Measurements from ENCODE around the gene SEPHS1. TPM values are rescaled to one million over a fixed set of nuclear protein-coding genes. Genes with fewer than 3 reads are reported as not detected.

The SEPHS1 gene
- total RNA-seq, 1 experiment from 2014 or later: 139 TPM

- Histone ChIP-seq H3K4me1 (no peaks in the 10 kb centered on the region), H3K4me3 (ENCODE audit: low read depth, low read length) (no peak overlapping the region), H3K27me3 (replicated peaks; ENCODE audit: control insufficient read depth, insufficient read depth, low read length) (no peaks in the 10 kb centered on the region), H3K9me3 (no peaks in the 10 kb centered on the region), H3K36me3 (ENCODE audit: control insufficient read depth, insufficient read depth, low read length) (peaks cover 5% of the 10 kb centered on the region; the same call in 1 of the 2 replicates)
- no peaks in the 10 kb centered on the region for H3K27me3 Mint-ChIP-seq (ENCODE audit: insufficient read depth, unreplicated experiment)
- no peaks in the 10 kb centered on the region for H3K9me3 Mint-ChIP-seq (ENCODE audit: unreplicated experiment)
- no peak overlapping the region for H3K27ac Mint-ChIP-seq (ENCODE audit: unreplicated experiment)
- no TSS peak for BruUV-seq (replicated peaks)
- POLR2A ChIA-PET: no interaction called here
- peaks cover 78% of the 10 kb centered on the region for H3K36me3 Mint-ChIP-seq (ENCODE audit: insufficient read depth, unreplicated experiment)
- DNase-seq: no peak
- H3K4me3 Mint-ChIP-seq (ENCODE audit: unreplicated experiment): no peak overlapping the region
- CTCF ChIA-PET: no interaction called here
- intact Hi-C loops (cut with micrococcal nuclease; ENCODE audit: unreplicated experiment): no loop called here
- H3K4me1 Mint-ChIP-seq (ENCODE audit: low read depth, unreplicated experiment): peaks cover 14% of the 10 kb centered on the region
- no peak for TF ChIP-seq CTCF (IDR thresholded peaks at IDR 0.05; ENCODE audit: insufficient read depth in 1 of 2, low read depth in 1 of 2, low read length in 1 of 2, severe bottlenecking in 1 of 2, unreplicated experiment in 1 of 2)
Observed at GRCh38 chr10:13338390-13339110, 9.5 kb downstream of the SEPHS1 start.

GRCh38 chr10:13337827-13338196, 10.3 kb downstream of the SEPHS1 start:
- Histone ChIP-seq H3K4me3 (ENCODE audit: low read depth, low read length) (no peak overlapping the region), H3K9me3 (no peaks in the 10 kb centered on the region), H3K4me1 (no peaks in the 10 kb centered on the region), H3K36me3 (ENCODE audit: control insufficient read depth, insufficient read depth, low read length) (peaks cover 4% of the 10 kb centered on the region; the same call in 1 of the 2 replicates), H3K27me3 (replicated peaks; ENCODE audit: control insufficient read depth, insufficient read depth, low read length) (no peaks in the 10 kb centered on the region)
- no peak overlapping the region for H3K27ac Mint-ChIP-seq (ENCODE audit: unreplicated experiment)
- POLR2A ChIA-PET: no interaction called here
- peaks cover 14% of the 10 kb centered on the region for H3K4me1 Mint-ChIP-seq (ENCODE audit: low read depth, unreplicated experiment)
- DNase-seq: no peak
- no TSS peak for BruUV-seq (replicated peaks)
- intact Hi-C loops (cut with micrococcal nuclease; ENCODE audit: unreplicated experiment): no loop called here
- CTCF ChIA-PET: no interaction called here
- no peak overlapping the region for H3K4me3 Mint-ChIP-seq (ENCODE audit: unreplicated experiment)
- H3K27me3 Mint-ChIP-seq (ENCODE audit: insufficient read depth, unreplicated experiment): no peaks in the 10 kb centered on the region
- no peaks in the 10 kb centered on the region for H3K9me3 Mint-ChIP-seq (ENCODE audit: unreplicated experiment)
- peaks cover 79% of the 10 kb centered on the region for H3K36me3 Mint-ChIP-seq (ENCODE audit: insufficient read depth, unreplicated experiment)
- TF ChIP-seq CTCF (IDR thresholded peaks at IDR 0.05; ENCODE audit: insufficient read depth in 1 of 2, low read depth in 1 of 2, low read length in 1 of 2, severe bottlenecking in 1 of 2, unreplicated experiment in 1 of 2): no peak

GRCh38 chr10:13337128-13337826, 10.8 kb downstream of the SEPHS1 start:
- TF ChIP-seq CTCF (IDR thresholded peaks at IDR 0.05; ENCODE audit: insufficient read depth in 1 of 2, low read depth in 1 of 2, low read length in 1 of 2, severe bottlenecking in 1 of 2, unreplicated experiment in 1 of 2): no peak
- CTCF ChIA-PET: no interaction called here
- H3K36me3 Mint-ChIP-seq (ENCODE audit: insufficient read depth, unreplicated experiment): peaks cover 80% of the 10 kb centered on the region
- no TSS peak for BruUV-seq (replicated peaks)
- H3K27me3 Mint-ChIP-seq (ENCODE audit: insufficient read depth, unreplicated experiment): no peaks in the 10 kb centered on the region
- H3K4me3 Mint-ChIP-seq (ENCODE audit: unreplicated experiment): no peak overlapping the region
- H3K4me1 Mint-ChIP-seq (ENCODE audit: low read depth, unreplicated experiment): peaks cover 14% of the 10 kb centered on the region
- Histone ChIP-seq H3K27me3 (replicated peaks; ENCODE audit: control insufficient read depth, insufficient read depth, low read length) (no peaks in the 10 kb centered on the region), H3K4me3 (ENCODE audit: low read depth, low read length) (no peak overlapping the region), H3K4me1 (no peaks in the 10 kb centered on the region), H3K9me3 (no peaks in the 10 kb centered on the region), H3K36me3 (ENCODE audit: control insufficient read depth, insufficient read depth, low read length) (peaks cover 4% of the 10 kb centered on the region; the same call in 1 of the 2 replicates)
- intact Hi-C loops (cut with micrococcal nuclease; ENCODE audit: unreplicated experiment): no loop called here
- H3K27ac Mint-ChIP-seq (ENCODE audit: unreplicated experiment): no peak overlapping the region
- POLR2A ChIA-PET: no interaction called here
- no peaks in the 10 kb centered on the region for H3K9me3 Mint-ChIP-seq (ENCODE audit: unreplicated experiment)
- no peak for DNase-seq
